Ramos (cell line): ENCODE data around the gene FAM234B.

Source experiments
- in situ Hi-C: fragments of 300-500 bp; cut with MboI; formaldehyde crosslinking; loops from one replicate; pipeline ENCODE4 v1.14.3; 2022; ENCODE audit warnings: low sequenced_read_pairs; ENCODE audit not compliant: unreplicated experiment

Gene FAM234B

GRCh38 chr12:13104409-13104808 lies 60.2 kb downstream of the FAM234B start:
- in situ Hi-C loops, result no loop called here

DNA sequence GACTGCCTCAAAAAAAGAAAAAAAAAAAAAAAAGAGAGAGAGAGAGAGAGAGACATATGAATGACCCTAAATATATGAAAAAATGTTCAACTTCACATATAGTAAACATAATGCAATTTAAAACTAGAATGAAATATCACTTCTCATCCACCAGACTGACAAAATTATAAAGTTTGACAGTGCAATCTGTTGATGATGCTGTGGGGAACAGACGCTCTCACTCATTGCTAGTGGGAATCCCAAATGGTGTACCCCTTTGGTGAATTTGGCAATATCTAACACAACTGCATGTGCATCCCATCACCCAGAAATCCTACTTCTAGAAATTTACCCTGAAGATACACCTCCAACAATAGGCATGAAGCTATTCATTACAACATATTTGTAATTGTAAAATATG lies 61.6 kb downstream of the FAM234B start:
- in situ Hi-C loops, result no loop called here

DNA sequence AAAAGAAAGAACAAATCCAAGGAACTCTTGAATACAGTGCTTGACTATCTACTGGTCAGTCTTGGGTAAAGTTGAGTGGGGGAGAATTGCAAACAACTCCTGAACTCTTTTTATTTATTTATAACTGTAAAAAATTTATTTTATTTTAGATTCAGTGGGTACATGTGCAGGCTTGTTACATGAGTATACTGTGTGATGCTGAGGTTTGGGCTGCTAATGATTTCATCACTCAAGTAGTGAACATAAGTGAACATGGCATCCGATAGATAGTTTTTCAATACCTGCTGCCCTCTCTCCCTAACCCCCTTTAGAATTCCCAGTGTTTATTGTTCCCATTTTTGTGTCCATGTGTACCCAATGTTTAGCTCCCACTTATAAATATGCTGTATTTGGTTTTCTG lies 62.5 kb downstream of the FAM234B start:
- in situ Hi-C loops, result no loop called here

- in situ Hi-C loops, result no loop called here
Measured at GRCh38 chr12:13112968-13113367, 68.8 kb downstream of the FAM234B start.

DNA sequence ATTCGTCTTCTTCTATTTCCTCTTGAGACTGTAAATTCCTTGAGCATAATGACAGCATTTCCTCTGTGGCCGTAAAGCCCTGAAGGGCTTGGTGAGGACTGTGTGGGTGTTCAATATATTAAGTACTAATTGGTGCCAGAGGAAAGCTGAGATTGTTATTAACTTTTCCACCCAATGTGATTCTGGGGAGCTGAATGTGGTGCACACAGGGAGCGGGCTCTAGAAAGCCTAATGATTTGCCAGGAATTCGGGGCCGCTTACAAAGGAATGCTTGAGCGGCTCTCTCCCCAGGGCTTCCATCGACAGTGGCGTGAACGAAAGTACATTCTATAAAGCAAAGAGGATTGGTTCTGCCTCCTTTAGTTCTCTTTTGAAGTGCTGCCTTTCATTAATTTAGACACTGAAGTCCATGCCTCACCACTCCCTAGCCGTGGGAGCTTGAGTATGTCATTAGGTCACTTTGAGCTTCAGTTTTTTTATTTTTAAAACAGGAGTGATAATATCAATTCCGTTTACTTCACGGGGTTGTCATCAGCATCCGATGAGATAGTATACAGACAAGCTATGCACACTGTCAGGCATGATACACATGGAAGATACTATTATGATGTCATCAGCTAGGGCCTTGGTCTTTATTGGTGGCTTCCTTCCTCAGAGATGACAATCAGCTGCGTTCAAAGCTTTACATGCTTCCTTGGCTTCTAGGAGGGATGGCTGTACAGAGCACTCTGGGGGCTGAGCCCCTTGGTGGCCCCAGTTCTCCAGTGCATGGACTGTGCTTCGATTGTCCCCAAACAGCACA lies 70.3 kb downstream of the FAM234B start:
- in situ Hi-C loops, result no loop called here

DNA sequence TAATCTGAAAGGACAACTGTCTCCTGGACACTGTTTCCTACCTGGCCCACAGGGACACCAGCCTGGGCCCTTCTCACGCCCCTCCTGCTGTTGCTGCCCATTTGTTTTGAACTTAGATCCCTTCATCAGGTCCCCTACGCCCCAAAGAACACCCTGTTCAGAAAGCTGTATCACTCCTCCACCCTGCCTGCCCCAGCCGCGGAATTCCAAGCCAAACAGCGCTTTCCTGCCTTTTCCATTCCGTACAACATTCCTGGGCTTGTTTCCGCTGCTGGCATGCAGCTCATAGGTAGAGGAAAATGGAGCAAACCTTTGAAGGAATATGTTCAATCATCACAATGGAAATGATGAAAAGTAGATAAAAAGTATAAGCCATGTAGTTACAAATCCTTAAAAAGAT lies 72.1 kb downstream of the FAM234B start:
- in situ Hi-C loops, result no loop called here

- in situ Hi-C loops, result no loop called here
Measured at GRCh38 chr12:13117029-13117428, 72.8 kb downstream of the FAM234B start.

DNA sequence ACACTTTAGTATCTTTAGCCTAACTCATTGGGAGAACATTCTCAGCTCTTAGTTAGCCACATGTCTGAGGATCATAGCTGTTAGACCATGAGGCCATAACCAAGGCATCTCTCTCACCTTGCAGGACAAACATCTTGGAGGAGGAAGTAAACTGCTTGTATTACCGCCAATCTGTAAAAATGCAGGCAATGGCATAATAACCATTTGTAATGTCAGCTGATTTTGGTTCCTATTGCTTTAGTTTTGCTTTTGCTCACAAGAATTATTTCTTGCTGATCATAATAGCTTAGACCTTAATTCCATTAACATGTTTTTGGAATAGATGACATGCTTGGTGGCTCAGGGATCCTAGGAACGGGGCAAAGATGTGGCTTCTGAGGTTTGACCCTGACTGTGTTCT lies 75.6 kb downstream of the FAM234B start:
- in situ Hi-C loops, result no loop called here

DNA sequence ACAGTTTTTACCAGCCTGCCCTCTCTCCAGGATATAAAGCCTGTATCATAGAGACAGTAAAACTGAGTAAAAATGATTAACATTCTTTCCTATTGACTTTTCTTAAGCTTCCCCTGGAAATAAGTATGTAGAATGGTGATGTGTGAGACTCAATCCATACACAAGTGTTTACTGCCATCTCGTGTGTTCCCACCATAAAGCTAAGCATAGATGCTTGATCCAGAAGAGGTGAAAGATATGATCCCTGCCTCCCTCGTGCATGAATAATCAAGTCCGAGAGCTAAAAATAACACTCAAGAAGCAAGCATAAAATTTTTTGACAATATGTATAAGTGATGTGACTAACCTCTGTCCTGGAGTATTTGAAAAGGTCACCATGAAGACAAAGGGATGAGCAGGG lies 76.2 kb downstream of the FAM234B start:
- in situ Hi-C loops, result no loop called here

DNA sequence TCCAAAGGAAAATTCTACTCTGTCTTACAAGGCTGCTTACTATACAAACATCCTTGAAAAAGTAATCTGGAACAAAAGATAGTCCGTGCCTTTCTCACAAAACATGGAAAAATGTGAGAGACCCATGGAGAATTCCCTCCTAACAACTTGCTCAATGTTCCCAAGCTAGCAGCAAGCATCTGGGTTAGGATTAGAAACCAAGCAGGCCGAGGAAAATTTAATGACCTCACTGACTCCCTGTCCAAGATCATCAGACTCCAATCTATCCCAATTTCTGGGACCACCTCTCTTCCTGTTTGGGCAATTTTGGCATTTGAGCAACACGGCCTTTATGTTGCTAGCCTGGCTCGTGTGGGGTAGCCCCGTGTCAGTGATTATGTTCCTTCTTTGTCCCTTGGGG lies 77.4 kb downstream of the FAM234B start:
- in situ Hi-C loops, result no loop called here

DNA sequence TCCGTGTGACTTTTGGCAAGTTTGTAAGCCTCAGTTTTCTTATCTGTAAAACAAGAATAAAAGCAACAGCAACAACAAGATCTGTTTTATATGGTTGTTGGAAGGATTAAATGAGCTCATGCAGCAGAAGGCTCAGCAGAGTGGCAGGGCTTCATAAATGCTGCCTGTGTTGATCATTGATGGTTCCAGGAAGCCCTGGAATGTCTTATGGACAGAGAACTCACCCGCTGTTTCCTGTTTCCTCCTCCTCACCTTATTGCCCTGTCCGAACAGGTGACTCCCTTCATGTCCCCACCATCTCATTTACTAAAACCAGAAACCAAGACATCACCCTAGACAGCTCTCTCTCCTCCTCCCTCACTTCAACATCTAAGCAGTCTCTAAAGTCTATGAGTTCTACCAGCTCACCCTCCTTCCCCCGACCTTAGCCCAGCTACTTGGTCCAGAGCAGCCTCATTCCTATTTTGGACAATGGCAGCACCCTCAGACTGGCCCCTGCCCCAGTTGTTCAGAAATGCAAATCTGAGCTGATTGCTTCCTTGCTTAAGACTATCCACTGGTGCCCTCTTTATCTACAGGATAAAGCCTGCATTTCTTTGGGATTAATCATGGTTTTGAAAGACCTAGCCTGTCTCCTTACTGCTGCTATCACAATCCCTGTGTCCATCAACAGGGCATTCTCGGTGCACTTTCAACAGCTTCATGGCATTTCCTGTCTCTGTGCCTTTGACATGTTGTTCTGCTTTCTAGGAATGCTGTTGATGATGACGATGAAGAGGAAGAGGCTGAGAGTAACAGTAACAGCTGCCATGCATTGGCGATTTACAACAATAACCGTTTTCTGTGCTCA lies 80.7 kb downstream of the FAM234B start:
- in situ Hi-C loops, result no loop called here

GRCh38 chr12:13125996-13126395 lies 81.8 kb downstream of the FAM234B start:
- in situ Hi-C loops, result no loop called here

DNA sequence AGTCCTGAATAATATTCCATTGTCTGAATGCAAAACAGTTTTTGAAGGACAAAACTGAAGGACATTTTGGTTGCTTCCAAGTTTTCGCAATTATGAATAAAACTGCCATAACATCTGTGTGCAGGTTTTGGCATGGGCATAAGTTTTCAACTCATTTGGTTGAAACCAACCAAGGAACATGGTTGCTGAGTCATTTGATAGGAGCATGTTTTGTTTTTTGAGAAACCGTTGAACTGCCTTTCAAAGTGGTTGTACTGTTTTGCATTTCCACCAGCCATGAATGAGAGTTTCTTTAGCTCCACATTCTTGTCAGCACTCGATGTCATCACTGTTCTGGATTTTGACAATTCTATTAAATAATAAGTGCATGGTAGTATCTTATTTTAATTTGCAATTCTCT lies 82.3 kb downstream of the FAM234B start:
- in situ Hi-C loops, result no loop called here

DNA sequence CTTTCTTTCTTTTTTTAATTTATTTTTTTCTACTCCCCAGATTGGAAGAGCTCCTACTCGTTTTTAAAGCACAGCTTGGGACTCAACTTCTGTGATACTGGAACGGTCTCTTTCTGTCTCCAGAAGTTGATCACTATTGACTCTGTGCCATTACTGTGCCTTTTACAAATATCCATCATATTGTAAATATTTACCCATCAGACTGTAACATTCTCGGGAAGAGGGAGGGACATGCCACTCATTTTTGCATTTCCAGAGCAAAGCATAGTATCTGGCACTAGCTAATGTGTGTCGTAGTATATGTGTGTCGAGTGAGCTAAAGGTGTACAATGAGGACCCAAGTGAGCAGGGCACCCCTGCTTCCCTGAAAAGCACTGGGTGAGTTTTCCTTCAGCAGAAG lies 83.3 kb downstream of the FAM234B start:
- in situ Hi-C loops, result no loop called here

DNA sequence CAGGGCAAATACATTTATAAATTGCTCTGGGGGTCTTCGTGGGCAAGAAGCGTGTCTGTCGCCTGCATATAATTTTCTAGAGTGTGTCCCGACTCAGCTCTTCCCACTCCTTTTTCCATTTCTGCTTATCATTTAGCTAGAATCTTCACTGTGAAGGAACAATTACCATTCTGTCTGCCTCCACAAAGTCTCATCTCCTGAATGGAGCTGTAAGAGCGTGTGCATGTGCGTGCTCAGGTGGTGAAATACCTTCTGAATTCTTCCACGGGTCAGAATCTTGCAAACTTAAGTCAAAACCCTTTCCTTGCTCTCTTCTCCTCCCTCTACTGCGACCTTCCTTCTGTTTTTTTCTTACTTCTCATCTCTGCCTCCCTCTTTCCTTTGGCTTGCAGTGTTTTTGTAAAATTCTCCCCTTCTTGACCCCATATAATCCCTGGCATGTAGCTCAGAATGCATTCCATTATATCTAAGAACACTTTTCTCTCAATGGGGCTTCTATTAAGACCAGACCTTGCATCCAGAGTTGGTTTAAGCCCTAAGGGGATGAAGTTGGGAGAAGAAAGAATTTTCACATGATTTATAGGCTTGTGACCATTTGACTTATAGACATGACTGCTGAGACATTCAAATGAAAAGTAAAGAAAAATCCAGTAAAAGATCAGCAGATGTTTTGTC lies 84.2 kb downstream of the FAM234B start:
- in situ Hi-C loops, result no loop called here

DNA sequence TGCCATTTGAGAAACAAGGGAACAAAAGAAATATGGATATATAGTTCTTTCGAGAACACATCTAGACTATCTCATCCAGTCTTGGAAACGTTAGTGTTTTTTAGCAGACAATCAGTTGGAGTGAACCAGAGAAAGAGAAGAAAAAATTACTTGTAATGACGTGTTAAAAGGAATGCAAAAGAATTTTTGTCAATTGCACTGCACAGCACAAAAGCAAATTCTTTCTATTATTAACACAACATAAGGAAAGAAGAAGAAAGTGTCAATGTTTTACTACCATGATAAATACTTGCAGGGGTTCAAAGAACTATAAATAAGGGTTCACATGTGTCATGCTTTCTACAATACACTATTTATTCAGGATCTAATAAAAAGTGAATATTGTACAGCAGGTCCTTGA lies 86.8 kb downstream of the FAM234B start:
- in situ Hi-C loops, result no loop called here
